GM12873 (cell line): Measurements from ENCODE around the gene RIMBP2.

Source experiments
- CTCF ChIP-seq: IDR thresholded peaks from 2 replicates; pipeline ENCODE4 v1.5.1; 2012; ENCODE audit warnings: low read depth, mild to moderate bottlenecking, moderate library complexity, low read length, control low read depth; ENCODE audit not compliant: insufficient read depth; ENCODE audit errors: missing control alignments

RIMBP2 gene

GRCh38 chr12:130667421-130667960, 48.6 kb downstream of the RIMBP2 start:
- no peak for TF ChIP-seq CTCF

- no peak for TF ChIP-seq CTCF
These were observed 49.5 kb downstream of the RIMBP2 start for GRCh38 chr12:130666645-130667044.

GRCh38 chr12:130665753-130666152, 50.3 kb downstream of the RIMBP2 start:
- TF ChIP-seq CTCF, result no peak

GRCh38 chr12:130664772-130665171, 51.3 kb downstream of the RIMBP2 start:
- TF ChIP-seq CTCF, result no peak

GRCh38 chr12:130664252-130664651, 51.8 kb downstream of the RIMBP2 start:
- TF ChIP-seq CTCF, result no peak

- no peak for TF ChIP-seq CTCF
These were observed 52.6 kb downstream of the RIMBP2 start for GRCh38 chr12:130663514-130663913.

- peak; percentile 26 for TF ChIP-seq CTCF
These were observed 54.4 kb downstream of the RIMBP2 start for GRCh38 chr12:130661486-130662255.
